ENCODE results near the gene AGPS.
"Not testable (repeated sequence)": the region's sequence is repeated elsewhere in the genome, so short reads cannot be mapped to it uniquely, and the experiment has no call there.

AGPS gene

GRCh38 chr2:177406182-177406581 is 13.6 kb downstream of the AGPS start:
- Histone ChIP-seq H3K4me3 (no peak overlapping the region), H3K27me3 (no peaks in the 10 kb centered on the region), H3K4me2 (no peak overlapping the region), H3K9ac (no peak overlapping the region), H3K27ac (no peak overlapping the region), H3K4me1 (no peaks in the 10 kb centered on the region; the same call in 1 of the 2 replicates), H3K36me3 (peaks cover 16% of the 10 kb centered on the region; the same call in 1 of the 2 replicates), H4K20me1 (peaks cover 7% of the 10 kb centered on the region; the same call in 1 of the 2 replicates), H3K9me3 (peaks cover 41% of the 10 kb centered on the region)
- no peak for TF ChIP-seq Cebpa-rat (IDR thresholded peaks at IDR 0.05)

- no peaks in the 10 kb centered on the region; the same call in 1 of the 2 replicates for H3K4me1 ChIP-seq
- H3K36me3 ChIP-seq, result peaks cover 16% of the 10 kb centered on the region; the same call in 1 of the 2 replicates
- peaks cover 7% of the 10 kb centered on the region; the same call in 1 of the 2 replicates for H4K20me1 ChIP-seq
- H3K4me3 ChIP-seq, result no peak overlapping the region
- H3K9me3 ChIP-seq, result peaks cover 42% of the 10 kb centered on the region
- H3K4me2 ChIP-seq, result no peak overlapping the region
- no peak overlapping the region for H3K9ac ChIP-seq
- H3K27me3 ChIP-seq, result no peaks in the 10 kb centered on the region
- no peak overlapping the region for H3K27ac ChIP-seq
- TF ChIP-seq Cebpa-rat (IDR thresholded peaks at IDR 0.05), result no peak
These were observed 14.5 kb downstream of the AGPS start for GRCh38 chr2:177407031-177407430.

GRCh38 chr2:177410629-177411028 is 18.1 kb downstream of the AGPS start:
- not testable (repeated sequence) for H3K27me3 ChIP-seq, H3K4me3 ChIP-seq, H3K9ac ChIP-seq, H3K27ac ChIP-seq, H3K4me1 ChIP-seq, H3K4me2 ChIP-seq
- Histone ChIP-seq H3K36me3 (peaks cover 23% of the 10 kb centered on the region; the same call in 1 of the 2 replicates), H3K9me3 (peaks cover 42% of the 10 kb centered on the region), H4K20me1 (0 out of 2 replicates have a peak, but pooled peaks cover 16% of the 10 kb centered on the region)

DNA sequence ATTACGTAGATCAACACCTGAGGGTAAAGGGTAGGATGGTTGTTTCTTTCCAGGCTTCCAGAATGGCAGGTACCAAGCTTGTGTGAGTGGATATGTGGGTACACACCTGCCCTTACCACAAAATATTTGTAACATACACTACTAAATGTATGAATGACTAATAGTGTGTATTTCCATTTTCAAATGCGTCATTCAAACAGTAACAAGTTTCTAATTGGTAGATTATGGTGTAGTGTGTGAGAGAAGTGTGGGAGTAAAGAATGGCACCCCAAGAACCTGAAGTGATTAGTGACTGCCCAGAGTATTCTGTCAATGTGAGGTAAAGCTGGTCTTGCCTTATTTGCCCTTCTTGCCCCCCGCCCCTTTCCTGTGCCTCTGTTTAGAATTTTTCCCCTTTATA is 21.1 kb downstream of the AGPS start:
- H4K20me1 ChIP-seq, result 0 out of 2 replicates have a peak, but pooled peaks cover 16% of the 10 kb centered on the region
- H3K4me2 ChIP-seq, result no peak overlapping the region
- TF ChIP-seq Cebpa-rat (IDR thresholded peaks at IDR 0.05), result no peak
- no peak overlapping the region for H3K4me3 ChIP-seq
- H3K9ac ChIP-seq, result no peak overlapping the region
- H3K36me3 ChIP-seq, result 0 out of 2 replicates have a peak, but pooled peaks cover 16% of the 10 kb centered on the region
- no peaks in the 10 kb centered on the region for H3K4me1 ChIP-seq
- H3K27ac ChIP-seq, result no peak overlapping the region
- H3K9me3 ChIP-seq, result peaks cover 22% of the 10 kb centered on the region
- no peaks in the 10 kb centered on the region for H3K27me3 ChIP-seq

DNA sequence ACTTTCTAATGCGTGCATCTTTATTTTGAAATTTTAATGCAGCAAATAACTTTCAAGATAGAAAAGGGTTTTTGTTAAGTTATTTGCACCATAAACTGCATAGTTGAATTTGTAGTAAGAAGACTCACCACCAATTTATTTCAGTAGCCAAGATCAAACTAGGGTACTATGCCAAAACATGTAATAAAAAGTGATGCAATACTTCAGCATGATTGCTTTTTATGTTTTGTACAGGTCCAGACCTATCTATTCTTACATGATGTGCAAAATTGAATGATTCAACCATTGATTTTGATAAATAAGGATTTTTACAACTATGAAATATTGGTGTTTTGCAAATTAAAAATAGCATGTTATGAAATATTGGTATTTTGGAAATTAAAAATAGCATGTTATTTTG is 26.7 kb downstream of the AGPS start:
- Histone ChIP-seq H3K9me3 (peaks cover 6% of the 10 kb centered on the region; the same call in 1 of the 2 replicates), H4K20me1 (0 out of 2 replicates have a peak, but pooled peaks cover 2% of the 10 kb centered on the region), H3K27me3 (no peaks in the 10 kb centered on the region), H3K9ac (no peak overlapping the region), H3K36me3 (0 out of 2 replicates have a peak, but pooled peaks cover 5% of the 10 kb centered on the region), H3K4me1 (no peaks in the 10 kb centered on the region; the same call in 1 of the 2 replicates), H3K27ac (no peak overlapping the region), H3K4me3 (no peak overlapping the region), H3K4me2 (no peak overlapping the region)
- peak; percentile 54; the same call in 1 of the 2 replicates for TF ChIP-seq Cebpa-rat (IDR thresholded peaks at IDR 0.05)

DNA sequence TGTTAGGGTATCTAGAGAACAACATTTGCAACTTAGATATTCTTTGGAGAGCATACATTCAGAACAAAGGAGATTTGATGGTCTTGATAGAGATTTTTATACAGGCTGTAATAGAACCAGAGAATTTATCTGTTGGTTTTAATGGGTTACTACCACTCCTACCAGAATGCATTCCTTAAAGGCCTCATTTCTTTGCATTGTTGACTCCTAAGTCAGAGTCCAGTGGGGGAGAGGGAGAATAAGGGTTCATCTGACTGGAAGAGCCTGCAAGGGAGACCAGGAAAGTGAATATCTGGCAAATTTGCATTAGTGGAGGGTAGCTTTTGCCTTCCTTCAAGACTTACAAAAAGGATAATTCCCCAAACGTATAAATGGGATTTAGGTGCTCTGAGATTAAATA is 29.7 kb downstream of the AGPS start:
- Histone ChIP-seq H4K20me1 (no peaks in the 10 kb centered on the region), H3K4me3 (no peak overlapping the region), H3K9ac (no peak overlapping the region), H3K36me3 (peaks cover 13% of the 10 kb centered on the region; the same call in 1 of the 2 replicates), H3K4me2 (no peak overlapping the region), H3K27ac (no peak overlapping the region), H3K27me3 (no peaks in the 10 kb centered on the region), H3K4me1 (no peaks in the 10 kb centered on the region; the same call in 1 of the 2 replicates), H3K9me3 (peaks cover 24% of the 10 kb centered on the region)
- TF ChIP-seq Cebpa-rat (IDR thresholded peaks at IDR 0.05), result no peak

- H3K9ac ChIP-seq, H3K4me3 ChIP-seq, H3K4me2 ChIP-seq, H4K20me1 ChIP-seq, H3K4me1 ChIP-seq, H3K27me3 ChIP-seq, H3K27ac ChIP-seq: not testable (repeated sequence)
- Histone ChIP-seq H3K9me3 (peaks cover 42% of the 10 kb centered on the region), H3K36me3 (peaks cover 14% of the 10 kb centered on the region)
These were observed 31.5 kb downstream of the AGPS start for GRCh38 chr2:177424120-177424519.

GRCh38 chr2:177424620-177425019 is 32.0 kb downstream of the AGPS start:
- H4K20me1 ChIP-seq, H3K4me3 ChIP-seq, H3K9ac ChIP-seq, H3K4me2 ChIP-seq, H3K27ac ChIP-seq, H3K27me3 ChIP-seq, H3K4me1 ChIP-seq: not testable (repeated sequence)
- Histone ChIP-seq H3K9me3 (peaks cover 47% of the 10 kb centered on the region), H3K36me3 (peaks cover 19% of the 10 kb centered on the region)

DNA sequence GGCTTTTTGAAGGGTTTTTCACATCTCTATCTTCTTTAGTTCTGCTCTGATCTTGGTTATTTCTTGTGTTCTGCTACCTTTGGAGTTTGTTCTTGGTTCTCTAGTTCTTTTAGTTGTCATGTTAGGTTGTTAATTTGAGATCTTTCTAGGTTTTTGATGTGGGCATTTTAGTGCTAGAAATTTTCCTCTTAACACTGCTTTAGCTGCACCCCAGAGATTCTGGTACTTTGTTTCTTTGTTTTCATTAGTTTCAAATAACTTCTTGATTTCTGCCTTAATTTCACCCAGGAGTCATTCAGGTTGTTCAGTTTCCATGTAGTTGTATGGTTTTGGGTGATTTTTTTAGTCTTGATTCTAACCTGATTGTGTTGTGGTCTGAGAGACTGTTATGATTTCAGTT is 34.7 kb downstream of the AGPS start:
- H4K20me1 ChIP-seq, result no peaks in the 10 kb centered on the region
- H3K4me2 ChIP-seq, result no peak overlapping the region
- H3K9ac ChIP-seq, result no peak overlapping the region
- H3K36me3 ChIP-seq, result peaks cover 45% of the 10 kb centered on the region
- H3K27me3 ChIP-seq, result no peaks in the 10 kb centered on the region
- no peak overlapping the region; the same call in 1 of the 2 replicates for H3K4me3 ChIP-seq
- no peak for TF ChIP-seq Cebpa-rat (IDR thresholded peaks at IDR 0.05)
- H3K9me3 ChIP-seq, result peaks cover 74% of the 10 kb centered on the region
- H3K4me1 ChIP-seq, result no peaks in the 10 kb centered on the region
- no peak overlapping the region for H3K27ac ChIP-seq

- not testable (repeated sequence) for H3K27me3 ChIP-seq, H3K4me1 ChIP-seq, H3K27ac ChIP-seq, H4K20me1 ChIP-seq, H3K9ac ChIP-seq, H3K4me3 ChIP-seq, H3K4me2 ChIP-seq
- peaks cover 80% of the 10 kb centered on the region for H3K9me3 ChIP-seq
- H3K36me3 ChIP-seq, result peaks cover 49% of the 10 kb centered on the region
These were observed 35.4 kb downstream of the AGPS start for GRCh38 chr2:177427936-177428335.
